Erythroblast (primary cell): ENCODE data around the gene CAMK2A.

Experiments
- DNase-seq, 2 experiments: peaks; one replicate each; lab custom pipeline; 2025; lab: John Stamatoyannopoulos, UW
- GATA1 ChIP-seq: IDR thresholded peaks from 2 replicates; pipeline ENCODE4 v1.6.1; 2011; ENCODE audit warnings: low read depth, mild to moderate bottlenecking, control low read depth, low read length, moderate library complexity
- POLR2A ChIP-seq: IDR thresholded peaks from 2 replicates; pipeline ENCODE4 v1.6.1; 2011; ENCODE audit warnings: mild to moderate bottlenecking, low read length

CAMK2A gene

DNA sequence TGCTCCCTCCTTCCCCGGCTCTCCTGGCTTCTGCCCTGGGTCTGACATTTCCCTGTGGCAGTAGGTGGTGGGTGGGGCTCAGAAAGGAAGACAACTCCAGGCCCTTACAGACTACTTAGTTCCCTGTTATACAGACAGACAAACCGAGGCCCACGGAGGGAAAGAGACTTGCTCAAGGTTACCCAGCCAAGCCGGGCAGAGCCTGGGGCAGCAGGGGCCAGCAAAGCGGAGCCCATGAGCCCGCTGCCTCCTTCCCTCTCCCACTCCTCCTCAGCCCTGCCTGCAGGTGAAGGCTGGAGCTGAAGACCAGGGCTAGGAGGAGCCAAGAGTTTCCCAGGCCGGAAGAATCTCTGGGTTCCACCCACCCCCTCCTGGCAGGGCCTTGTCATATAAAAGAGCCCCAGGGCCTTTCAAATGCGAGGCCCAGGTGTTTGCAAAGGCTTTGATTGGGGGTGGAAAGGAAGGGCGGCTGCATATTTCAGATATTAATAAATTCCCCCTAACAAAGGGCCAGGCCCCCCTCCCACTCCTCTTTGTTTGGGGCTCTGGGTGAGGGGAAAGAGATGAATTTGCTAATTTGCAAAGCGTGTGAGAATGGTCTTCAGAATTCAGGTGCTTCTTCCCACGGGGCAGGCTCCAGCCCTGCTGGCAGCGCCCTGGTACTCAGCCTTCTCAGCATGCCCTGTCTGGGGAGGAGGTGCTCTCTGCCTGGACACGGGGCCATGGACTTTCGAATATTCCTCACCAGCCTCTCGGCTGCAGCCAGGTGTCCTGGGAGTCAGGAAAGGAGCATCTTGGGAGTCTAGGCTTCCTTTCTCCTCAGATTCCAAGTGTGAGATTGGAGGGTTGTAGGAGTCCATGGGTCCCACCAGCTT lies 78.2 kb downstream of the CAMK2A start:
- TF ChIP-seq GATA1 = no peak
- TF ChIP-seq POLR2A = no peak
- no peak for DNase-seq

DNA sequence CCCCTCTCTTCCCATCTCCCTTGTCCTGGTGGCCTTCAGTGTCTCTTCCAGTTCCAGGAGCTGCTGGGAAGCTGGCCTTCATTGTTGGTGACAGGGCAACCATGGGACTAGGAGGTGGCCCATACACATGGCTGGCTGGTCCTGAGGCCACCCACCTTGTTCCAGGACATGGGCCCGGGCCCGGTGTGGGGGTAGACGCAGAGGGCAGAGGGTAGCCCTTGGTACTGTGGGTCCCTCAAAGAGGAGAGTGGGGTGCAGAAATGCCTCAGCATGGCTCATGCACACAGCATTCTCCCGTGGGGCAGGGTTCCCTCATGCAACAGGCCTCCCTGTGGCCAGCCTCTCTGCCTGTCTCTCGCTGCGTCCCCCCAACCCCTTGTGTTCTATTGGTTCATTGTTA lies 78.9 kb downstream of the CAMK2A start:
- no peak for DNase-seq
- no peak for TF ChIP-seq POLR2A
- TF ChIP-seq GATA1 = no peak

DNA sequence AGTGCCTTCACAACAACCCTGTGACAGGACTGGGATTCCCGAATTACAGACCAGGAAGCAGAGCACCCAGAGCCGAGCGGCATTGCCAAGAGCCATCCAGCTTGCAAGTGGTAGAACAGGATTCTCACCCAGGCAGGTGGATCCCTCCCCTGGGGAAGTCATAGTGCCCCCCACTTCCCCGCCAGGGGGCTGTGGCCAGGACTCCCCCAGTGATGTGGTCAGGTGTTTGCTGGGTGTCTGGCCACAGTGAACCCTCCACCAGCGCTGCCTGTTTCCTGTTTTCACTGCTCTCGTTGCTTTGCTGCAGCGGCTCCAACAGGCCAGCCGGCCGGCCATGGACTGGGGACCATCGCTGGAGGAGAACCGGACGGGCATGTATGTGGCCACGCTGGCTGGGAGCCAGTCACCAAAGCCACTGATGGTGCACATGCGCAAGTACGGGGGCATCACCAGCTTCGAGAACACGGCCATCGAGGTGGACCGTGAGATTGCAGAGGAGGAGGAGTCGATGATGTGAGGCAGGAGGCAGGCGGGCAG lies 80.4 kb downstream of the CAMK2A start:
- DNase-seq = no peak

DNA sequence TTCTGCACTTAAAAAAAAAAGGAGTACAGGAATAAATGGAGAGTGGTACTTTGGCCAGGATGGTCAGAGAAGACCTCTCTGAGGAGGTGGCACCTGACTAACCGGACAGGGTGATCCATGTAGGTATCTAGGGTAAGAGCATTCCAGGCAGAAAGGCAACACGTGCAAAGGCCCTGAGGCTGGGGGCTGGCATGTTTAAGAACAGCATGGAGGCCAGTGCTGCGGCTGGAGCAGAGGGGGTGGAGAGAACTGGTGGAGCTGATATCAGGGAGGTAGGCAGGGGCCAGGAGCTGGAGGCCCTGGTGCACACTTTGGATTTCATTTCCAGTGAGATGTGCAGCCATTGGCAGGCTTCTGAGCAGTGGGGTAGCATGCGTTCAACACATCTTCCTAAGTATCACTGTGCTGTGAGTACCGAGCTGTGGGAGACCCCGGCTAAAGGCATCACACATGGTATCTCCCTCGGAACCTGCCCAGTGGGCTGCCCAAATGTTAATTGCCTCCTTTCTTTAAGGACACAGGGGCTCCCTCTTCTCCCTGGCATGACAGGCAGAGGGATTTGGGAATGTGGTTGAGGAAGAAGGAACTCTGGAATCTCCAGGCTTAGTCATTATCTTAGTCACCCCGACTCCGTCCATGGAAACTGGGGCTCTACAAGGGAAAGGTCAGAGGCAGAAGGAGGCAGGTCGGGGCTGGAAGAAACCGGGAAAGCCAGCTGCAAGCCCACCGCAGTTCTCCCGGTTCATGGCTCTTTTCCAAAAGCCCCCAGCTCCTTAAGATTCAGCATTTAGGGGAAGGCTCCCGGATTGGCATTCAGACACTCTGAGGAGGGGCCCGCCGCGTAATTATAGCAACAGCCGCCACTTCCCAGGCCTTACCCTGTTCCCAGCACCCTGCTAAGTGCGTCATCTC lies 81.1 kb downstream of the CAMK2A start:
- no peak for DNase-seq
- TF ChIP-seq POLR2A (no peak), GATA1 (no peak)

More for the DNA sequence above, 80.4 kb downstream of the CAMK2A start:
- TF ChIP-seq GATA1 (no peak), POLR2A (no peak)

DNA sequence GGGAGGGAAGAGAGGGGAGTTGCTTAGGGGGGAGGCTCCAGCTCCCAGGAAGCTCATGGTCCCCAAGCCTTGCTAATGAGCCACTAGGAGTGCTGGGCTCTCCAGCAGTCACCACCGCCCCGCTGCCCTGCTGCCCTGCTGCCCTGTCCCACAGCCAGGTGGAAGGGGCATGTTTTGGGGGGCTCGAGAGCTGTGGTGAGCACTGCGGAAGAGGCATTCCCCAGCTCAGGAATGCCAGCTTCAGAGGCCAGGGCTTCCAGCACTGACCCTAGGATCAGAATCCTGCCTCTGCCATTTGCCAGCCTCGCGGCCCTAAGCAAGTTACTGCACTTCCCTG lies 82.8 kb downstream of the CAMK2A start:
- TF ChIP-seq GATA1 = no peak
- no peak for DNase-seq

DNA sequence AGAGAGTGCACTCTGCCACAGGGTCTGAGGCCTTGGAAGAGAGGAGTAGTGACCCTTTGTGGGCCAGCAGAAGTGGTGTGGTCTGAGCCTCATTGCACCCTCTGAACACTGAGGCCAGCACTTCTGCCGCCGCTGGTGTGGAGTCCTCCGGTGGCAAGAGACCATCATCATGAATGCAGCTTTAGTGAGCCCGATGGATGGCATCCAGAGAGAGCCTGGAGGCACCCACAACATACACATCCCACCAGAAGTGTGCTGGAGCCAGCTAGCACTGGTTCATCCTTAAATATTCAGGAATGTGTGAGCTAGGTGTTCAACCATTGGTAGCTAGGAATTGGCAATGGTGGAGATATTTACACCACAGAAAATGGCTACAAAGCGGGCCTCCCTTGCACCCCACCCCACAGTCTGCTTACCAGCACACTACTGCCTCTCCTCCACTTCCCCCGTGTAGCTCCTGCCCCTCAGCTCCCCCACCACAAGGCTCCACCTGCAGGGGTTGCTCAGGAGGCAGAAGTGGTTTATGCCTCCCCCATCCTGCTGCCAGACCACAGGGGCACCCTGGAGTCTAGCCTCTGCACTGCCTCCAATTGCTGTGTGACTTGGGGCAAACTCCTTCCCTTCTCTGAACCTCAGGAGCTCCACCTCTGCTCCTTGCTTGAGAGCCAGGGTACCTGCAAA lies 83.3 kb downstream of the CAMK2A start:
- no peak for DNase-seq
- no peak for TF ChIP-seq GATA1
- TF ChIP-seq POLR2A = no peak

DNA sequence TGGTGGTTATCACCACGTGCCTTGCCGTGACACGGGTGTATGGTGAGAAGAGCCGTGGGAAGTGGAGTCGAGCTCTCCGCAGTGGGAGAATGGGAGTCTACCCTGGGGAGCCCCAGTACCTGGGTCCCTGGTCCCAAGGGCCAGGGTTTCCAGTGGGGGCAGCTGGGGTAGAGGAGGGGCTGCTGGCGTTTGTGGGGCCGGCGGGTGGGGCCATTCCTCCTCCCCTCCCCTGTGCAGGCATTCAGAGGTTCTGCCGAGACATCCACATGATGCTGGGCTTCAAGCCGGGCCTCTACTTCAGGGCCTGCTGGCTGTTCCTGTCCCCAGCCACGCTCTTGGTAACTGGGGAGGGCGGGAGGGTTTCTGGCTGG lies 85.0 kb downstream of the CAMK2A start:
- TF ChIP-seq POLR2A (no peak), GATA1 (no peak)
- DNase-seq = no peak

DNA sequence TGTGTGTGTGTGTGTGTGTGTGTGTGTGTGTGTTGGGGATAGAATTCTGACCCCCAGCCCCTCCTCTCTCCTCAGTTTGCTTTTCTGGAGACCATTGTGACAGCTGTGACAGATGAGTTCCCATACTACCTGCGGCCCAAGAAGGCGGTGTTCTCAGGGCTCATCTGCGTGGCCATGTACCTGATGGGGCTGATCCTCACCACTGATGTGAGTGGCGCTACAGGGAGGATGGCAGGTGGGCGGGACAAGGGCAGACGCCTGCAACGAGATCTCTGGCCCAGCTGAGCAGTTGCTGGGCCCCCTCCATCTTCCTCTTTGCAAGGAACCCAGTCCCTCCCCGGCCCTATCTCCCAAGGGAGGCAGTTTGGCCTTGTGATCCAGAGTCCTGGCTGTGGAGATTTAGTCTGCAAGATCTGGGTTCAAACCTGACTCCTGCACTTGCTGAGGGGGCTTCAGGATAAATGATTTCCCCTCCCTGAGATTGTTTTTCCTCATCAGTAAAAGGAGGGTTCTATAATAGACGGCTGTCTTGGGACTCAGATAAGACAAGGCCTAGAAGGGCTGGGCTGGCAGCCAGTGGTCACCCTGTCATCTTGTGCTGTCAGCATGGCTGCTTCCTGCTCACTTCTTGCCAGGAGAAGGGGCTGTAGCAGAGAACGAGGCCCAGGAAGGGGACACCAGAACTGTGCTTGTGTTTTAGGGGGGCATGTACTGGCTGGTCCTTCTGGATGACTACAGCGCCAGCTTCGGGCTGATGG lies 85.6 kb downstream of the CAMK2A start:
- no peak for DNase-seq
- TF ChIP-seq GATA1 = no peak
- TF ChIP-seq POLR2A = no peak

DNA sequence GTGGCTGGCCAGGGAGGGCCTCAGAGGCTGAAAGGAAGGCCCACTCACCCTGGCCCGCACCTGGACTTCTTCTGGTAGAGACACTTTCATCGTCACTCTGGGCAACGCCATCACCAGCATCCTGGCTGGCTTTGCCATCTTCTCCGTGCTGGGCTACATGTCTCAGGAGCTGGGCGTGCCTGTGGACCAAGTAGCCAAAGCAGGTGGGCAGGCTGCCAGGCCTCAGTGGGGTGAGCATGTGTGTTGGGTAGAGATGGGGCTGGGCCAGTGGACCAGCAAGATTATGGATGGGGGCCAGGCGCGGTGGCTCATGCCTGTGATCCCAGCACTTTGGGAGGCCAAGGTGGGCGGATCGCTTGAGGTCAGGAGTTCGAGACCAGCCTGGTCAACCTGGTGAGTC lies 87.1 kb downstream of the CAMK2A start:
- TF ChIP-seq POLR2A (no peak), GATA1 (no peak)
- no peak for DNase-seq

DNA sequence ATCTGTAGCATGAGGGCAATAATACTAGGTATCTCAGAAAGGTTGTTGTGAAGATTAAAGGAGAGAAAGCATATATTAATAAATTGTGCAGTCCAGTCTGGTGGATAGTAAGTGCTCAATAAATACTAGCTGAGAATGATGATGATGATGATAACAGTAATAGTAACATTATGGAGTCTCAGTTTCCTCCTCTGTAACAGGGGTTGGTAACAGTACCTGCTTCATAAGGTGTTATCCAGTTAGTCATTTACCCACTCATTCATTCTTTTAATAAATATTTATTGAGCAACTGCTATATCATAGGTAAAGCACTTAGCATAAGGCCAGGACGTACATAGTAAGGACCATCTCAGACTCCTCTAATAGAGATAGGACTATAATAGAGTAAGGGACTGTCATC lies 92.1 kb downstream of the CAMK2A start:
- DNase-seq = no peak
- TF ChIP-seq POLR2A (no peak), GATA1 (no peak)

DNA sequence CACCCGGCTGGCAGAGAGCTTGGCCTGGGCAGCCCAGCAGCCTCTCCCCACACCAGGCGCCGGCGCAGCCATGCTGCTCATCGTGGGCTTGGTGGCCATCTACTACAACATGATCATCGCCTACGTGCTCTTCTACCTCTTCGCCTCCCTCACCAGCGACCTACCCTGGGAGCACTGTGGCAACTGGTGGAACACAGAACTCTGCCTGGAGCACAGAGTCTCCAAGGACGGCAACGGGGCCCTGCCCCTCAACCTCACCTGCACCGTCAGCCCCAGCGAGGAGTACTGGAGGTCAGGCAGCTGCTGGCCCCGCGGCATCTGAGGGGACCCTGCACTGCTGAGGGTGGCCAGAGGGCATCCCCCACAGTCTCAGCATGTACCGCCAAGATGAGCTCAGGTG lies 92.6 kb downstream of the CAMK2A start:
- no peak for TF ChIP-seq GATA1

DNA sequence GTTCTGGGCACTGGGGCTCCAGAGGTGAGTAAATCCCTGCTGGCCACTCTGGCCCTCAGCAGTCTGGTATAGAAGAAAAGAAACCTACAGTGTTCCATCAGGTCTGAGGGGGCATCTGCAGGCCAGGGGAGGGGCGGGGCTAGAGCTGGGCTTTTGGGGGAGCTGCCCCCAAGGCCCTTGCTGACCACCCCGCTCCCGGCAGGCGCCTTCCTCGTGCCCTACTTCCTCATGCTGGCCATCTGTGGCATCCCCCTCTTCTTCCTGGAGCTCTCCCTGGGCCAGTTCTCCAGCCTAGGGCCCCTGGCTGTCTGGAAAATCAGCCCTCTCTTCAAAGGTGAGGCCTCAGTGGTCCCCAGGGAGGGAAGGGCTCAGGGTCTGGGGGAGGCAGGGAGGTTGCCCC lies 93.1 kb downstream of the CAMK2A start:
- DNase-seq = no peak
- TF ChIP-seq POLR2A = no peak
- no peak for TF ChIP-seq GATA1

More for the DNA sequence above, 92.6 kb downstream of the CAMK2A start:
- DNase-seq = no peak

DNA sequence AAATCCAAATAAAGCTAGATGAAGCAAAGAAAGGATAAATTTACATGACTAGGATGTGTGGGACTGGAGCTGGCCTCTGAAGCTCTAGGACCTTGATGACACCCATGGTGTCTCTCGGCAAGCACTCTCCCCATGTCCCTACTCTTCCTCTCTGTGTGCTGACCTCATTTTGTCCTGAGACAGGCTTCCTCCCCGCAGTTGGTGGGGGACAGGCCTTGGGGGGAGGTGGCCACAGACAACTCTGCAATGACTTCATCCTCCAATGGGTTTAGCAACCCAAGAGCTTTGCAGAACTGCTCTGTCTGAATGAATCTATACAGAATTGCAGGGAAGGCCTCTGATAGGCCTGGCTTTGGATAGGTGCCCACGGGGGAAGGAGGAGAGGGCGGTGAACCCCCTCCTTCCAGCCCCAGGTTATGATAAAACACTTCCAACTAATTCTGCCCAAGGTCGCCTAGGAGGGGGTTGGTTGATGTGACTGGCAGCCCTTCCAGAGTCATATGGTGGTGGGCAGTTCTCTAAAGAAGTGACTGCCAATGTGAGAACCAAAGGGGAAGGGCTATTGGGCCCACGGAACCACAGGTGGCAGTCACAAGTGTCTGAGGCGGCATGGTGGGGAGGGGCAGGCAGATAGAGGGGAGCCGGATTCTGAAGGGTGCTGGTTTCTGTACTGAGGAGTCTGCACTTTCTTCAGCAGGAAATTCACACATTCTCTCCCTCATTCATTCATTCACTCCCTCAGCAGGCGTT lies 93.7 kb downstream of the CAMK2A start:
- TF ChIP-seq POLR2A = no peak
- TF ChIP-seq GATA1 = no peak
- DNase-seq = no peak

DNA sequence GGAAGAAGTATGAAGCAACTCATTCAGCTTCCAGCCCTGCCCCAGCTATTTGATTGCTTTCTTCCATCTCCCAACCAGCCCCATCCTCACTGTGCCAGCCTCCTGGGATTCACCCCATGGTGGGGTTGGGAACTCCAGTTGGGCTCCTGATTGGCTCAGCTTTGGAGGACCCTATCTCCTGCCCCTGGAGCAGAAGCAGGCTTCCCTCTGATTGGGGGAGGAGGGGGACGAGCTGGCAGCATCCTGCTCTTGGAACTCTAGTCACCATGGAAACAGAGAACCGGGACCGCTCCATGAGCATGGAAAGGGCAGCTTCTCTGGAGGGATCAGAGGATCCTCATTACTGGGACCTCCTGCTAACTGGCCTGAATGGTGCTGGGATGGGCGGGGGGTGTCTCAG lies 97.1 kb downstream of the CAMK2A start:
- TF ChIP-seq POLR2A = no peak
- no peak for TF ChIP-seq GATA1
- DNase-seq = no peak
